ENCODE measurements around the gene GSS.

Gene GSS

DNA sequence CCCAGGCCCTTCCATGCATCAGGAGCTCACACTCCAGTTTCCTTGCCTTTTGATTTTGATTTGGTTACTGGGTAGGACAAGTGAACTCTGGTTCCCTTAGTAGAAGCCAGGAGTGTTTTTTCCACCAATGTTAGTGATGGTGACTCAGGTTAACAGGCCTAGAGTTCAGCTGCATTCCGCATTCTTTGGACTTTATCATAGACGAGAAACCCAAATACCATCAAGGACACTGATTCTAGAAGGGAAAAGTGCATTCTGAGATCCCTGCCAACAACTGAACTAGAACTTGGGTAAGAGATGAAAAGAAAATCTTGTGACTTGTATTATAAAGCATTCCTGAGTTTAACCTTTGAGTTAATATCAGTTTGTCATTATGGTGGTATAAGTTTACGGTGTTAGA lies 8.9 kb downstream of the GSS start:
- no peak for DNase-seq (ENCODE audit: low read depth in 3 of 3)

DNA sequence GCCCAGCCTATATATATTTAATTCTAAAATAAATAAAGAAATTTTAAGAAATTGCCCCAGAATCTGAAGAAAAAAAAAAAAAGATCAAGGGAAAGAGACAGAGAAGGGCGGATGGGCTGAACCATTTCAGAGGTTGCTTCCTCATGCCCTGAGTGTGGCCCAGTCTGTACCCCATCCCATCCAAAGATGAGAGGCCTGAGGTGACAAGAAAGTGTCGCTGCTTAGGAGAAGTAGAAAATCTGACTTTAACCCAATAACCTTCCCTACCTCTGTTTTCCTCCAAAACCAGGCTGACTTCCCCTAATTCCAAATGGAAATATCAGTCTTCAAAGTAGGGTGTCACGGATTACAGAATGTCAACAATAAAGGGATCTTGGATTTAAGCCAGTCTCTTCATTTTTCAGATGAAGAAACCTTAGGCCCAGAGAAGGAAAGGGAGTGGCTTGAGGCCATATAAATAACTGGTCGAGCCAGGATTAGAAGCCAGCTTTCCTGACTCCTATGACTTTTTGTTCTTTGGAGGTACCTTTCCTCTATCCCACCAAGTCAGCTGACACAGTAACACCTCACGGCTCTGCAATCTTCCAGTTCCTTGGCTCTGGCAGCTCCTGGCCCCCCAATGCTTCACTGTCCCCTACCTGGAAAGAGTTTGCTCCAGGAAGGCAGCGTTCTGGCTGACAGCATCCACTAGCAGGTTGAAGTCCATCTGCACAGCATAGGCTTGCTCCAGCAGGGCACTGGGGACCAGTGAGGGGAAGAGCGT lies 10.1 kb downstream of the GSS start:
- no peak for DNase-seq (ENCODE audit: low read depth in 3 of 3)

DNA sequence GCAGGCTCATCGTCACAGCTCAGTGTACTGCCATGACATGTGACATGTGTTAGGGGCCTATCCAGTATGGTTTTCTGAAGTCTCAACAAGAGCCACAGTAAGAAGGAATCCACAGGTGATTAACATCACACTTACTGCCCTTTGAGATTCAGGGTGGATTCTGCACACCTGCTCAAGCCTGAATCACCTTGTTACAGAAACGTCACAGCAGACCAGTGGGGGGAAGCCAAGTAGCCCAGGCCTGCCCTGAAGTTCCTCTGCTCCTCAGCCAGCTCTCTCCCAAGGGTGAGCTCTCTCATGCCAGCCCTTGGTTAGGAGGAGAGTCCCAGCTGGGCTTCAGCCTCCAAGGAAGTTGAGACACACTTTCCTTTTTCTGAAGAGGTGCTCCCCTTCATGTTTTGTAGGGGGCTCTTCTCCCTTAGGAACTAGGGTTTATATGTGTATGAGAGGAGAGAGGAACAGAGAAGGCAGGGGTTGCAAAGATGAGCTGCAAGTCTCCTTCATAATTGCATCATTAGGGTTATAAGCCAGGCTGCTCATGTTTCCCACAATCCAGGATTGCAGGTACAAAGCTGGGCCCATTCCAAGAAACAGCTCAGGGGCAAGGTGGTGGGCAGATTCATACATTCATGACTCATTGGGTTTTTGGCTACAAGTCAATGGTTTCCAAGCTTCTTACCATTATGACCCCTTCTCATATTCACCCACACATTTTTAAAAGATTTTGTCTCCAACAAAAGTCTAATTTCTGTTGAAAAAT lies 11.6 kb downstream of the GSS start:
- no peak for DNase-seq (ENCODE audit: low read depth in 3 of 3)

DNA sequence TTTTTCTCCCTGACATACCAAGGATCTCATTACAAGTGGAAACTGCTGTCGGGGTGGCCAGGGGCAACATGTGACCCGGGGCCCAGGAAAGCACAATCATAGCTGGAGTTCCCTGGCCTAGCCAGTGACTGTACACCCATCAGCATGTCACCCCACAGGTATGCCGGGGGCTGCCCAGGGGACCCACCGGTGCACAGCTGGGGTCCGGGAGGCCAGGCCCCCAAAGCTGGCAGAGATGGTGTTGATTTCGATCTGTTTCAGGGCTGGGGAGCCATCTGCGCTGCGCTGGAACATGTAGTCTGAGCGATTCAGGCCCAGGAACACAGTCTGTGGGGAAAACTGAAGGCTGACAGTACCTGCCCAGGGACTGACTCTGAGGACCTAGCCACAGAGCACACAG lies 13.3 kb downstream of the GSS start:
- DNase-seq (ENCODE audit: low read depth in 3 of 3), result no peak

DNA sequence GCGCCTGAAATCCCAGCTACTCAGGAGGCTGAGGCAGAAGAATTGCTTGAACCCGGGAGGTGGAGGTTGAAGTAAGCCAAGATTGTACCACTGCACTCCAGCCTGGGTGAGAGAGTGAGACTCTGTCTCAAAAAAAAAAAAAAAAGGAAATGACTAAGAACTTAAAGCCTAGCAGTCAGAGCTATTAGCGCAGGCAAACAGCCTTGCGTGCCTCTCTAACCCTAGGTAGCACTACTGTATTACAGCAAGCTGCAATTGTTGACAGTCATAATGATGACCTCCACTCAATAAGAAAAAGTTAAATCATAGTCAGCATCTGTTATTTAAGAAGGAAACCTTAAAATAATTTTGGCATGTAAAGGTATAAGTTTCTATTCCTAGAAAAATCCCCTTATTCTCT lies 14.4 kb downstream of the GSS start:
- DNase-seq (ENCODE audit: low read depth in 3 of 3), result no peak

DNA sequence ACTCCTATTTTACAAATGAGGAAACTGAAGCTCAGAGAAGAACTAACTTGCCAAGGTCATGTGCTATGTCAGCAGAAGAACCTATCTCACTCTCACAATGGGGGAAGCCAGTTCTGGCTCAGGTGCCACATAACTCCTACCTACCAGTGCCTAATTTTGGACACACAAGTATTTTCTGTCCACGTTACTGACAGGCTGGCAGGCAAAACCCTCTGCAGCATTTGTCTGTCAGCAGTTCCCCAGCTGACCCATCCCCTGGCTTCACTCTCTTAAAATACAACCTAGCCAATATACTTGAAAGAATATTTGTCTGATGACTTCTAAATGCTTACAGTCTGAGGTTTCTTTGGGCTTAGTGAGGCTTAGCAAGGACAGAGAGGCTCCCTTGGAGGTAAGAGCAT lies 15.5 kb downstream of the GSS start:
- no peak for DNase-seq (ENCODE audit: low read depth in 3 of 3)

DNA sequence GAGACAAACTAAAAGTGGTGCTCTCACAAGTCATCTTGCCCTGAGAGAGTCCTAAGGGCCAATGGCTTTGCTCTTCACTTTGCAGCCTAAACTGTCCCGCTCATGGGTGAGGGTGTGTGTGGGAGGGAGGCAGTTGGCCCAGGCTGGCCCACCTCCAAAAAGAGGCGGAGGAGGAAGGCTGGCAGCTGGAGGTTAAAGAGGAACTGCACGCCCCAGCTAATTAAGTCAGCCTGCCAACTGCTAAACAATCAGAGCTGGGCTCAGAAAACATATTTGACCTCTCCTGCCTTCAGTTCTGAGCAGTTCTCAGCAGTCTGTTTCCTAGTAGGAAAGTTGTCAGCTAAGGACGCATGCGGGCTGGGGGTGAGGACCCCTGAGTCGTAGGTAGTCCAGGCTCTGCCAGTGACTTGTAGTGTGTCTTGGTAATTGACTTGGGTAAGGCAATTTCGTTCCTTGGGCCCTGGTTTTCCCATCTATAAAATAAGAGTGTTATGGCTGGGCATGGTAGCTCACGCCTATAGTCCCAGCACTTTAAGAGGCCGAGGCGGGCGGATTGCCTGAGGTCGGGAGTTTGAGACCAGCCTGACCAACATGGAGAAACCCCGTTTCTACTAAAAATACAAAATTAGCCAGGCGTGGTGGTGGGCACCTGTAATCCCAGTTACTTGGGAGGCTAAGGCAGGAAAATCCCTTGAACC lies 17.0 kb downstream of the GSS start:
- DNase-seq (ENCODE audit: low read depth in 3 of 3), result no peak

DNA sequence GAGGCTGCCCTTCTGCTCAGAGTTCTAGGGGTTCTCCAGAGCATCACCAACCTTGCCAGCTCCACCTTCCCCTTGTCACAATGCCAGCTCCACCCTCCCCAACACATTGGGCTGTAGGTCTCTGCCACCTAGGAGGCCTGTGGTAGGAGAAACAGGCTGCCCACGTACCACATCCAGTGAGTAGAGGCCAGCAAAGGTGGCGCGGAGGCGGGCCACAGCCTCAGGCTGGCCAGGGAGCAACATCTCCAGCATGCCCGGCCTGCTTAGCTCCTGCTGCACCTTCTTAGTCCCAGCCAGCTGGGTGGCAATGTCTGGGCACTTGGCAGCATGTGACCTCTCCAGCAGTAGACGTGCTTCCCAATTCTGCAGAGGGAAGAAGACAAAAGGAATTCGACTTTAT lies 23.8 kb downstream of the GSS start:
- no peak for DNase-seq (ENCODE audit: low read depth in 3 of 3)

DNA sequence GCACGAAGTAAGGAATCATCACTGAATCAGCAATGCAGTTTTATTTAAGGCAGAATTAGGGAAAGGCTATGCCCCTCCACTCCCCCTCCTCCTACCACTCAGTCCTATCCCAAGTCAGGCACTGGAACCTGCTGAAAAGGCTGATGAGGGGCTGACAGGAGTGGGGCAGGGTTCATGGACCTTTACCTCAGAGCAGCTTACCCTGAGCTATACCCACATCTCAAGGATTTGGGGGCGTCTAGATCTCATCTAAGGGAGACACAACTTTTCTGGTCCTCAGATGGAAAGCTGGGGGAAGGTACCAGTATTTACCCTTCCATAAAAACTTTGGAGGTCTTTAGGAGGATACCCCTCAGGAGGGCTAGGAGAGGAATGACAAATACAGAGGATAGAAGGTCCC lies 27.2 kb downstream of the GSS start:
- DNase-seq (ENCODE audit: low read depth in 3 of 3), result no peak

DNA sequence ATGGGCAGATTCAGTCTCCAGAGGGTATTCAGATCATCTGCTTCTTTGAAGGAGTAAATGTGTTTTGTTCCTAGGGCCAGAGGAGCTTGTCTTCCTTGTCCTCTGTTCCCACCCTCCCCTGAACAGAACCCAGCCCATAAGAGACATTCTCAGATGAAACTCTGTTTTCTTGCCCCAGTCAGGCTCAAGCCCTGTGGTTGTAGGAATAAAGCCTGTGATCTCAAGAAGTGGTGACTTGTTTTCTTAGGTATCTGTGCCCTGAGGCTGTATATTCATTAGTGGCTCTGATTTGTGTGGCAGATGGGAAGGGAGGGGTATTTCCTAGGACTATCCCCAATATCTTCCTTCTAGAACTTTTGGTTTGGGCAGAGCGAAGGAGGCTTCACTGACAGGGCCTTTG lies 27.9 kb downstream of the GSS start:
- DNase-seq (ENCODE audit: low read depth in 3 of 3), result no peak

DNA sequence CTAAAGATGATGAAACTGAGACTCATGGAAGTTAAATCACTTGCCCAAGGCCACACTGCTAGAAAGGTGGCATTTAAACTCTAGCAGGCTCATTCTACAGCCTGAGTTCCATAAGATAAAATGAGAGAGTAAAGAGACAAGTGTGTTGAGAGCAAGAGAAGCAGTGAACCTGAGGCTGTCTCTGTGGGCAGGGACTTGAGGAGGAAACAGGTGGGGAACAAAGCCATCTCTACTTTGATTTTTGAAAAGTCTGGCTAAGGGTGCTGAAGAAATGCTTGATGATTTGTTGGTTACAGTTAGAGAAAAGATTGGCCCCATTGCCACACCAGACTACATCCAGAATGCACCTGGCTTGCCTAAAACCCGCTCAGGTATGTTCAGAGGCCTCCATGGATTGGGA lies 29.0 kb downstream of the GSS start:
- no peak for DNase-seq (ENCODE audit: low read depth in 3 of 3)

DNA sequence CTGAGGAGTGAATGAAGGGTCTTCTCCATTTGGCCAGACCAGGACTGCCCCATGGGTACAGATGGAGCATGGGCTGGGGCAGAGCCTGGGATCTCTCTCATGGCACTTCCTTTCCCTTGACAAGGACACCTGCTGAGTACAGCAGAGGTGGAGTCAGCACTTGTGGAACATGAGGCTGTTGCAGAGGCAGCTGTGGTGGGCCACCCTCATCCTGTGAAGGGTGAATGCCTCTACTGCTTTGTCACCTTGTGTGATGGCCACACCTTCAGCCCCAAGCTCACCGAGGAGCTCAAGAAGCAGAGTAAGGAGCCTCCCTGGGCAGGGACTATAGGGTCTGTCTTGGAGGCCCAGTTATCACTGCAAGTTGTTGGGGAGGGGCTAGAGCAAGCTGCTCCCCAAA lies 29.6 kb downstream of the GSS start:
- no peak for DNase-seq (ENCODE audit: low read depth in 3 of 3)

DNA sequence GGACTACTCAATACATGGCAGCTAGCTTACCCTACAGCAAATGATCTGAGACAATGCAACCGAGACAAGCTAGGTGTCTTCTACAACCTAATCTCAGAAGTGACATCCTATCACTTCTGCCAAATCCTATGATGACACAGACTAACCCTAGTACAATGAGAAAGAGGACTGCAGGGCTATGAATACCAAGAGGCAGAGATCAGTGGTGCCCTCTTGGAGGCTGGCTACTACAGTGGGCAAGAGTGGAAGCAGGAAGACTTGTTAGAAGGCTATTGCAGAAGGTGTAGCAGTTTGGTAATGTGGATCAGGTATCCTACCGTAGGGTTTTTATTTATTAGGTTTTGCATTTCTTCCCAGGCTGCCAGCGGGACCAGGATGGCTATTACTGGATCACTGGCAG lies 30.3 kb downstream of the GSS start:
- DNase-seq (ENCODE audit: low read depth in 3 of 3), result no peak

DNA sequence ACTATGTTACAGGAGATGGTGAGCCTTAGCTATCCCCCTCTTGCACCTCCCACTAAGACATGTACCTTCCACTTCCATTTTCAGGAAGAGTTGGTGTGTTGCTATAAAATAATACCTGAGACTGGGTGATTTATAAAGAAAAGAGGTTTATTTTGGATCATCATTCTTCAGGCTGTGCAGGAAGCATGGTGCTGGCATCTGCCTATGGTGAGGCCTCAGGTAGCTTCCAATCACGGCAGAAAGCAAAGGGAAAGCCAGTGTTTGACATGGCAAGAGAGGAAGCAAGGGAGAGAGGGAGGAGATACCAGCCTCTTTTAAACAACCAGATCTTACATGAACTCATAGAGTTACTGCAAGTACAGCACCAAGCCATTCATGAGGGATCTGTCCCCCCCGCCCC lies 32.2 kb downstream of the GSS start:
- no peak for DNase-seq (ENCODE audit: low read depth in 3 of 3)

DNA sequence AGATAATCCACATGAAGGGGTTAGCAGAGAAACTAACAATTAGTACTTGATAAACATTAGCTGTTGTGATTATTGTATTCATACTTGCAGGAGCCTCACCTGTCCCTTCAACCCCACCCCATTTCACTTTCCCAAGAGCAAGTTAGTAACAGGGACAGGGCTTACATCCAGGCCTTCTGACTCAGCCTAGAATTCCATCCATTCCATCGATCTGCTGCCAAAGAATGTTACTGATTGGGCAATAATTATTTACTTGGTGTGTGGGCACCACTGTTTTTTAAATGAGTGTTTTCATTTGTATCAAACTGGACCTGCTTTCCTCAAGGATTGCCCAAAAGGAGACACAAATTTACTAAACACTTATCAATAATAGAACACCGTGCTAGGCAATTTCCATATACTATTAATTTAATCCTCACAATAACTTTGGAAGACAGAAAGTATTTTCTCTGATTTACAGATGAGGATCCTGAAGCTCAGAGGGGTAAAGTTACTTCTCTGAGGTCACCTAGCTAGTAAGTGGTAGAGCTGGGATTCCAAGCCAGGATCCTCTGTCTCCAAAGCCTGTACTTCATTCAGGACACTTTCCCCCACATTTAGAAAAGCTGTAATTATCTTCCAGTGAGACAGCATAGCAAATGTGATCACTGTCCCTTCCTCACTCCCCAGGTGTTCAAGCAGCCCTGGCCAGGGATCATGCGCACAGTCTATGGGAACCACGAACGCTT lies 32.8 kb downstream of the GSS start:
- DNase-seq (ENCODE audit: low read depth in 3 of 3), result no peak

DNA sequence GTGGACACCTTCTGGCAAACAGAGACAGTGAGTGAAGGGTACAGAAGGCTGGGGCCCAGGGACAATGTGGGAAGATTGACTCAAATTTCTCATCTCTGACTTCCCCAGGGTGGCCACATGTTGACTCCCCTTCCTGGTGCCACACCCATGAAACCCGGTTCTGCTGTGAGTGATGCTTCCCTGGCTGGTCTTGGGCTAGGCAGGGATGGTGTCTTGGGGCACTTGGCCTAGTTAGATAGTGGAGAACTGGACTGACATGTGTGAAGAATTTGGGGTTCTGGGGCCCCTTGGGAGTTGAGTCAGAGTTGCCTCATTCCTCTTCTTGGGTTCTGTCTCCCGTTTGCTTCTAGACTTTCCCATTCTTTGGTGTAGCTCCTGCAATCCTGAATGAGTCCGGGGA lies 34.2 kb downstream of the GSS start:
- DNase-seq (ENCODE audit: low read depth in 3 of 3), result no peak

DNA sequence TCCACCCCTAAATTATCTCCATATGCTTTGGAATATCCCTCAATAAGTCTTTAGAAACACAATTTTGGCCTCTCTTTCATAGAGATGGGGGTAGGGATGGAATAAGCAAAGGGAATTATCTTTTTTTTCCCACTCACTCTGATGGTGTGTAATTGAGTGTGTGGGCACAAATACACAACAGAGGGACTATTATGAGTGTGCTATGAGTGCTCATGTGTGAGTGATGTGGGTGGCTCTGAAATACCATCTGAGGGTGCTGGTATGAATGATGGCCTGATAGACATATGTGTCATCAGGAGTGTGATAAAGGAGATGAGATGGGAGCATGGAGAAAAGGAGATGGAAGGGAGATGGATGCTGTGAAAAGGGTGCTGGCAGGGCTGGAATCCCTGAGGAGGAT lies 35.6 kb downstream of the GSS start:
- DNase-seq (ENCODE audit: low read depth in 3 of 3), result no peak

DNA sequence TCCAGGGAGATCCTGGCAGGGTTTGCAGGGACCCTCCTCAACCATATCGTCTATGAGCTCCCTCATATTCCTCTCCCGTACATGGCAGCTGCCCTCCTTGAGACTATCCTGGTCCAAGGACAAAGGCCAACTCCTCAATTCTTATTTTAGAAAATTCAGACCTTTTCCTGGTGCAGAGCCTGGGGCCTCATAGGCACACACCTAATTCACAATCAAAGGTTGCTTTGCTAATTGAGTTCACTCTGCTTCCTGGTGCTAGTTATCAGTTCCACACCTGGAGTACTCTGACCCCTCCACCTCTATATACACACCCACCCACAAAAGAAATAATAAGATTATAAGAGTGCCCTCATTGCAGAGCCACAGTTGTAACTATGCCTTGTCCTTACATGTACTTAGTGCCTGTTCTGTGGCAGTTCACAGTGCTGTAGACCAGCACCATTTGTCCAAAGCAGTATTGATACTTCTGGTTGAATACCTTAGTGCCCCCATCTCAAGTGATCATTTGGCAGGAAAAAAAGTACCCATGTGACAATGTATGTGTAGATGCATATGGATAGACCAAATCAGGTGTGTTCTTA lies 38.7 kb downstream of the GSS start:
- no peak for DNase-seq (ENCODE audit: low read depth in 3 of 3)

DNA sequence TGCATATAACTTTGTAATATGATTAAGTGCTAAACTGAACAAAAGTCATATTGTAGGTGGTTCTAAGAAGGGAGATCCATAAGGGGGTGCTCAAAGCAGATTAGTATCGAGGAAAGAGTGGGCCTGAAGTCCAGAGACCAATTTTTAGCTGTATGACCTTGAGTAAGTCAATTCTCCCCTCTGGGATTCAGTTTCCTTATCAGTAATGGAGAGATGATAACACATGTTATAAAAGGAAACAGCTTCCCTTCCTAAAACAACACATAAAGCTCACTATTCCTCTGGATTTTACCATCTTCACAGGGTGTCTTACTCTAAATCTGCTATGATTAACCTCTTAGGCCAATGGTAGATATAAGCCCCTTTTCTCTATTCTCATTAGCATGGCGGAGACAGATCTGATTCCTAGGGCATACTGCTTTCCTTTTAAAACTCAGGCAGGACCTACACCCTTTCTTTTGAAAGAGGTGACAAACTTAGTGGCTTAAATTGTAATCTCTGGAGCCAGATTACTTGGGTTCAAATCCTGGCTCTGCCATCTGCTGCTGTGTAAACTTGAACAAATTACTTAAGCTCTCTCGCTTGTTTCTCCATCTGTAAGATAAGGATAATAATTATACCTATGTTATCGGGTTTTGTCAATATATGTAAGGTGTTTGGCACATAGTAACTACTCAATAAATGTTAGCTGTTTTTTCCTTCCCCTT lies 39.7 kb downstream of the GSS start:
- DNase-seq (ENCODE audit: low read depth in 3 of 3), result no peak

DNA sequence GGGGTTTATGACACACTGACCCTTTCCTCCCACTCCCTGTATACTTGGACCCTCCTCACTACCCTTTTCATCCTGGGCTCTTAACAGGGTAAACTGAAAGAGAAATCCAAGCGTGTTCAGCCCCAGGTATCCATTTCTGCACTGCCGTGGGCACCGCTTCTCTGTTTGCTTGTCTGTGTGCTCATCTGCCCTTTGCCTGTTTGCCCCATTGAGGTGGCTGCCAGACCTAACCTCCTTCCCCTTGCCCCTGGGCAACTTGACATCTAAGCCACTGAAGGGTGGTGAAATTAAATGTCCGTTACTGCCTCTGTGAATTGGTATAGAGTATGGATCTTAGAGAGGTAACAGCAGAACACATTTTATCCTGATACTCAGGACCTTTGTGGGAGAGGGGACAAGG lies 40.5 kb downstream of the GSS start:
- no peak for DNase-seq (ENCODE audit: low read depth in 3 of 3)

Measured in stimulated activated CD4-positive, alpha-beta T cell treated with anti-CD3 and anti-CD28 coated beads, TNF-alpha, amount 100 ng/mL, for 48 hours (primary cell).